OCI-LY7 (cell line): ENCODE measurements around the gene MCL1. TPM values are rescaled to one million over a fixed set of nuclear protein-coding genes. Genes with fewer than 3 reads are reported as not detected.

ENCODE experiments used
- BruUV-seq: library from RNA; stranded (reverse); fragments of 400-500 nt; replicated peaks from 2 replicates; lab custom pipeline; 2021; lab: Mats Ljungman, UMichigan
- CTCF ChIA-PET: fragments of 300-600 bp; sonication (Branson Sonifier 250); formaldehyde crosslinking; loops from one replicate; lab custom pipeline; 2022; ENCODE audit warnings: antibody characterized with exemption; ENCODE audit not compliant: unreplicated experiment; lab: Charles Lee
- POLR2A ChIA-PET: fragments of 300-600 bp; sonication (Branson Sonifier 250); formaldehyde crosslinking; loops from one replicate; lab custom pipeline; 2022; ENCODE audit warnings: antibody characterized with exemption; lab: Charles Lee
- DNase-seq: peaks from one replicate; pipeline ENCODE4 v3.0.0-alpha.2; 2015; ENCODE audit warnings: low spot score
- H2AFZ ChIP-seq: fragments of 200-600 bp; sonication (generic), shearing (Covaris generic); 2 replicates; pipeline ENCODE4 v1.6.1; 2014; ENCODE audit warnings: mild to moderate bottlenecking, antibody characterized with exemption, low read length, moderate library complexity
- H3K27ac ChIP-seq: fragments of 200-600 bp; sonication (generic); 2 replicates; pipeline ENCODE4 v1.5.1; 2014; ENCODE audit warnings: mixed run types, low read depth, mild to moderate bottlenecking, moderate library complexity, low read length, inconsistent platforms; ENCODE audit not compliant: poor library complexity, severe bottlenecking
- H3K36me3 ChIP-seq: fragments of 200-600 bp; sonication (generic); 2 replicates; pipeline ENCODE4 v1.6.1; 2014; ENCODE audit warnings: mild to moderate bottlenecking, antibody characterized with exemption, low read length, moderate library complexity, mixed read lengths; ENCODE audit not compliant: insufficient read depth
- H3K4me1 ChIP-seq: fragments of 200-600 bp; sonication (generic); 2 replicates; pipeline ENCODE4 v1.5.1; 2014; ENCODE audit warnings: mild to moderate bottlenecking, low read length; ENCODE audit not compliant: insufficient read depth, poor library complexity, severe bottlenecking
- H3K4me2 ChIP-seq: fragments of 200-600 bp; sonication (generic); 2 replicates; pipeline ENCODE4 v1.6.1; 2014; ENCODE audit warnings: mild to moderate bottlenecking, low read length
- H3K4me3 ChIP-seq: fragments of 200-600 bp; sonication (generic); 2 replicates; pipeline ENCODE4 v1.5.1; 2014; ENCODE audit warnings: mild to moderate bottlenecking, low read depth, low read length; ENCODE audit not compliant: poor library complexity, severe bottlenecking
- H3K79me2 ChIP-seq: fragments of 200-600 bp; sonication (generic); 2 replicates; pipeline ENCODE4 v1.6.1; 2016; ENCODE audit warnings: low read depth, mild to moderate bottlenecking, low read length, moderate library complexity, mixed read lengths; ENCODE audit not compliant: insufficient read depth
- H3K9me2 ChIP-seq: fragments of 200-600 bp; sonication (generic); 2 replicates; pipeline ENCODE4 v1.6.1; 2016; ENCODE audit warnings: mild to moderate bottlenecking, low read length, mixed read lengths; ENCODE audit not compliant: insufficient read depth
- H3K9me3 ChIP-seq: fragments of 200-600 bp; sonication (generic); 2 replicates; pipeline ENCODE4 v1.6.1; 2014; ENCODE audit warnings: mild to moderate bottlenecking, mixed run types, low read length, mixed read lengths
- H4K20me1 ChIP-seq: fragments of 200-600 bp; sonication (generic); 2 replicates; pipeline ENCODE4 v1.6.1; 2014; ENCODE audit warnings: mild to moderate bottlenecking, antibody characterized with exemption, low read length, moderate library complexity, mixed read lengths; ENCODE audit not compliant: insufficient read depth
- EZH2phosphoT487 ChIP-seq: fragments of 200-600 bp; sonication (generic); IDR thresholded peaks from 2 replicates; pipeline ENCODE4 v1.6.1; 2018; ENCODE audit warnings: low read depth, borderline replicate concordance, mild to moderate bottlenecking, mixed run types, antibody characterized with exemption, low read length, moderate library complexity, mixed read lengths
- intact Hi-C: fragments of 100-400 bp; cut with micrococcal nuclease; formaldehyde crosslinking; loops from one replicate; pipeline ENCODE4 v1.10.0; 2022; ENCODE audit not compliant: unreplicated experiment
- total RNA-seq, 2 experiments: library from RNA; depleted of rRNA in 1 of 2; stranded (reverse); fragments of >200 nt in 1 of 2; shearing (Covaris generic) in 1 of 2; gene quantifications; 2 replicates each; pipeline ENCODE4 v1.2.3, GENCODE V29; 2014 to 2022
- TF ChIP-seq, protein P1 (sequence below): fragments of 200-600 bp; sonication (generic); conservative IDR thresholded peaks from 2 replicates; pipeline ENCODE4 v1.5.1; 2014; ENCODE audit warnings: mild to moderate bottlenecking, antibody characterized with exemption, low read length, moderate library complexity, mixed read lengths

MCL1 gene
- total RNA-seq, 2 experiments from 2014 or later, result 102 to 157 TPM

- H3K9me3 ChIP-seq, result no peaks in the 10 kb centered on the region
- H3K4me3 ChIP-seq, result no peak overlapping the region
- H3K4me2 ChIP-seq, result no peak overlapping the region
- no TSS peak for BruUV-seq
- no peak for DNase-seq
- H4K20me1 ChIP-seq, result no peaks in the 10 kb centered on the region
- intact Hi-C loops, result loop anchor here (1.0 to 10.0 kb wide), 3 partner anchors 60 to 304 kb away; partner anchors contain the start of genes SETDB1 and TARS2
- POLR2A ChIA-PET, result interaction anchor here (0.7 to 1.5 kb wide), 2 partner anchors 53 to 156 kb away, joined by 3 to 4 read pairs; no protein-coding TSS in a partner anchor
- TF ChIP-seq EZH2phosphoT487, result no peak
- TF ChIP-seq, protein P1, sequence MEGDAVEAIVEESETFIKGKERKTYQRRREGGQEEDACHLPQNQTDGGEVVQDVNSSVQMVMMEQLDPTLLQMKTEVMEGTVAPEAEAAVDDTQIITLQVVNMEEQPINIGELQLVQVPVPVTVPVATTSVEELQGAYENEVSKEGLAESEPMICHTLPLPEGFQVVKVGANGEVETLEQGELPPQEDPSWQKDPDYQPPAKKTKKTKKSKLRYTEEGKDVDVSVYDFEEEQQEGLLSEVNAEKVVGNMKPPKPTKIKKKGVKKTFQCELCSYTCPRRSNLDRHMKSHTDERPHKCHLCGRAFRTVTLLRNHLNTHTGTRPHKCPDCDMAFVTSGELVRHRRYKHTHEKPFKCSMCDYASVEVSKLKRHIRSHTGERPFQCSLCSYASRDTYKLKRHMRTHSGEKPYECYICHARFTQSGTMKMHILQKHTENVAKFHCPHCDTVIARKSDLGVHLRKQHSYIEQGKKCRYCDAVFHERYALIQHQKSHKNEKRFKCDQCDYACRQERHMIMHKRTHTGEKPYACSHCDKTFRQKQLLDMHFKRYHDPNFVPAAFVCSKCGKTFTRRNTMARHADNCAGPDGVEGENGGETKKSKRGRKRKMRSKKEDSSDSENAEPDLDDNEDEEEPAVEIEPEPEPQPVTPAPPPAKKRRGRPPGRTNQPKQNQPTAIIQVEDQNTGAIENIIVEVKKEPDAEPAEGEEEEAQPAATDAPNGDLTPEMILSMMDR, result no peak
- CTCF ChIA-PET, result interaction anchor here (1.5 to 2.4 kb wide), 2 partner anchors 9 to 59 kb away, joined by 4 to 12 read pairs; partner anchors contain the start of gene ENSA
- H3K9me2 ChIP-seq, result no peaks in the 10 kb centered on the region
- H3K79me2 ChIP-seq, result peaks cover 5% of the 10 kb centered on the region; the same call in 1 of the 2 replicates
- peaks cover 89% of the 10 kb centered on the region for H3K36me3 ChIP-seq
- no peak overlapping the region for H2AFZ ChIP-seq
- H3K27ac ChIP-seq, result no peak overlapping the region
- peaks cover 40% of the 10 kb centered on the region for H3K4me1 ChIP-seq
Observed at GRCh38 chr1:150620919-150621318, 41.5 kb upstream of the MCL1 start.

DNA sequence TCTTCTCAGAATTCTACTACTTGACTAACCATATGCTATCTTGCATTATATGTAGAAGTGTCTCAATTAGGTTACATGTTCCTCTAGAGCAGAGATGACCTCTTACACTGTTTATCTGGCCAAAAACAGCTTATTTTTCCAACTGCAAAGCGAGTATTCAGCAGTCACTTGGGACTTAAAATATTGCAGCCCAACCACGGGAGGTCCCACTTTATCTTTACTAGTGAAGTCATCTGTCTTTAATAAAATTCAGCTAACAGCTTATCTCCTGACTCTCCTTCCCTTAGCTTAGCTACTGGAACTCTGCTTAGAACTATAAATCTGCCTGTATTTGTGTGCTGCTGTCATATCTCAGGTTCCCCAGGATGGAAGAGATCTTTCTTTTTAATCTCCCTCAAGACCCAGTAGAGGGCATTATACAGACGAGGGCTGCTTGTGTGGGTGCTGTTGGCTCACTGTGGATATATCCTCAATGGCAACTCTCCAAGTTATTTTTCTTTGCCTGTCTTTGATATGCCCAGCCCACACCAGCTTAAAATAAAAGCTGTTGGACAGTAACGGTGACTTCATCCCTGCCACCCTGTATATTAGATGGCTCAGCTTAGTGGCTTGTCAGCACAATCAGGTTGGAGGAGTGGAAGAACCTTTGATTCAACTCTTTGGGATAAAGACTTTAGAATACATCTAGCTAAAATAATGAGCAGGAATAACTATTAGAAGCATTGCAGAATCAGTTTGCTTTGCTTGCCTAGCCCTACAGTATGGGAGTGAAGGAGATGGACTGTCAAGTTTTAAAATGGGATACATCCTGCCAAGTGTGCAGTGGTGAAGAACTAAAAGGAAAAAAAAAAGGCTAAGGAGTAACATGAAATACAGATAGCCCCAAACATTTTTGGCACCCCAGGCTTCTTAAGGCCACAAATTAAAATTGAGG lies 40.4 kb upstream of the MCL1 start:
- POLR2A ChIA-PET, result interaction anchor here (0.6 to 1.6 kb wide), 8 partner anchors 10 to 456 kb away, joined by 3 to 9 read pairs (median 4); partner anchors contain the start of gene ENSA
- H3K27ac ChIP-seq, result peak overlapping the region; percentile 18
- H3K36me3 ChIP-seq, result peaks cover 89% of the 10 kb centered on the region
- no peak overlapping the region for H3K4me3 ChIP-seq
- intact Hi-C loops, result loop anchor here (10.0 kb wide), 2 partner anchors 135 to 305 kb away; partner anchors contain the start of genes SETDB1 and TARS2
- no TSS peak for BruUV-seq
- DNase-seq, result peak; percentile 50
- no peak overlapping the region for H3K4me2 ChIP-seq
- no peak for TF ChIP-seq EZH2phosphoT487
- TF ChIP-seq, protein P1, result peak; percentile 76
- no peaks in the 10 kb centered on the region for H4K20me1 ChIP-seq
- H3K4me1 ChIP-seq, result peaks cover 48% of the 10 kb centered on the region
- CTCF ChIA-PET, result interaction anchor here (1.5 to 2.4 kb wide), 2 partner anchors 10 to 58 kb away, joined by 4 to 12 read pairs; partner anchors contain the start of gene ENSA
- no peaks in the 10 kb centered on the region for H3K9me2 ChIP-seq
- no peak overlapping the region for H2AFZ ChIP-seq
- H3K79me2 ChIP-seq, result peaks cover 3% of the 10 kb centered on the region; the same call in 1 of the 2 replicates
- H3K9me3 ChIP-seq, result no peaks in the 10 kb centered on the region
